Lung (tissue), 12 donors: Measurements from ENCODE around the gene C12orf75. TPM values are rescaled to one million over a fixed set of nuclear protein-coding genes. Genes with fewer than 3 reads are reported as not detected.
"Not testable (repeated sequence)": the region's sequence is repeated elsewhere in the genome, so short reads cannot be mapped to it uniquely, and the experiment has no call there.

ENCODE experiments used
- ATAC-seq: fragments of 200-7000 bp; cut with Tn5 transposase; one replicate; pipeline ENCODE4 v1.9.1; 2020; ENCODE audit warnings: moderate number of reproducible peaks; ENCODE audit not compliant: insufficient read depth, low FRiP score
- DNase-seq, 3 donors: peaks; one replicate each; pipeline ENCODE4 v3.0.0-alpha.2; 2013 to 2017
- H3K27ac ChIP-seq, 2 donors: one replicate each; pipeline ENCODE4 v1.5.1; 2013; ENCODE audit warnings: mild to moderate bottlenecking in 2 of 2, moderate library complexity in 2 of 2, control low read depth in 1 of 2, inconsistent platforms in 1 of 2, low read depth in 1 of 2, low read length in 1 of 2
- H3K27me3 ChIP-seq, 3 donors: one replicate each; pipeline ENCODE4 v1.5.1; 2013; ENCODE audit warnings: low read length in 2 of 3; ENCODE audit not compliant: control insufficient read depth in 3 of 3, insufficient read depth in 3 of 3
- H3K36me3 ChIP-seq, 4 donors: one replicate each; pipeline ENCODE4 v1.5.1; 2013; ENCODE audit warnings: low read length in 4 of 4, mild to moderate bottlenecking in 1 of 4, moderate library complexity in 1 of 4; ENCODE audit not compliant: control insufficient read depth in 4 of 4, insufficient read depth in 4 of 4
- H3K4me1 ChIP-seq, 5 donors: one replicate each; pipeline ENCODE4 v1.5.1; 2013; ENCODE audit warnings: low read length in 5 of 5, mild to moderate bottlenecking in 2 of 5, moderate library complexity in 1 of 5; ENCODE audit not compliant: control insufficient read depth in 5 of 5, insufficient read depth in 5 of 5
- H3K4me3 ChIP-seq: one replicate; pipeline ENCODE4 v1.5.1; 2013; ENCODE audit warnings: mild to moderate bottlenecking, control low read depth, moderate library complexity
- H3K9ac ChIP-seq, 2 donors: one replicate each; pipeline ENCODE4 v1.5.1; 2013; ENCODE audit warnings: low read length in 2 of 2, control low read depth in 1 of 2; ENCODE audit not compliant: insufficient read depth in 1 of 2
- H3K9me3 ChIP-seq, 4 donors: one replicate each; pipeline ENCODE4 v1.5.1; 2013; ENCODE audit warnings: low read length in 3 of 4, mild to moderate bottlenecking in 1 of 4, moderate library complexity in 1 of 4; ENCODE audit not compliant: control insufficient read depth in 4 of 4, insufficient read depth in 3 of 4
- CTCF ChIP-seq: IDR thresholded peaks from 2 replicates; pipeline ENCODE4 v1.5.1; 2012; ENCODE audit warnings: mild to moderate bottlenecking; ENCODE audit errors: control extremely low read depth, extremely low read depth
- WGBS, 2 donors: extraction: QIAGEN DNeasy Blood & Tissue Kit; methylation state at CpG; one replicate each; pipeline ENCODE4 v1.1.7; 2013; 5-methylcytosine and 5-hydroxymethylcytosine counted together
- polyA plus RNA-seq, 2 donors: library from polyadenylated mRNA; stranded (reverse); fragments of 200-250 nt; gene quantifications; one replicate each; pipeline ENCODE4 v1.2.1, GENCODE V29; 2013
- total RNA-seq, 2 donors: library from RNA; depleted of rRNA in 1 of 2; stranded (reverse); fragments of >200 nt in 1 of 2; gene quantifications; one replicate each; pipeline ENCODE4 v1.2.1, GENCODE V29; 2014 to 2021
- donor health status: control.
- donor health status: control.
- donor health status: Bipolar disorder and iron deficiency.
- donor health status: healthy.
- donor health status: DM: yes; HTN: yes; CAD: no.

Gene C12orf75
- total and polyA plus RNA-seq, 4 donors, result 7.0 to 26.7 (median 17.2) TPM

DNA sequence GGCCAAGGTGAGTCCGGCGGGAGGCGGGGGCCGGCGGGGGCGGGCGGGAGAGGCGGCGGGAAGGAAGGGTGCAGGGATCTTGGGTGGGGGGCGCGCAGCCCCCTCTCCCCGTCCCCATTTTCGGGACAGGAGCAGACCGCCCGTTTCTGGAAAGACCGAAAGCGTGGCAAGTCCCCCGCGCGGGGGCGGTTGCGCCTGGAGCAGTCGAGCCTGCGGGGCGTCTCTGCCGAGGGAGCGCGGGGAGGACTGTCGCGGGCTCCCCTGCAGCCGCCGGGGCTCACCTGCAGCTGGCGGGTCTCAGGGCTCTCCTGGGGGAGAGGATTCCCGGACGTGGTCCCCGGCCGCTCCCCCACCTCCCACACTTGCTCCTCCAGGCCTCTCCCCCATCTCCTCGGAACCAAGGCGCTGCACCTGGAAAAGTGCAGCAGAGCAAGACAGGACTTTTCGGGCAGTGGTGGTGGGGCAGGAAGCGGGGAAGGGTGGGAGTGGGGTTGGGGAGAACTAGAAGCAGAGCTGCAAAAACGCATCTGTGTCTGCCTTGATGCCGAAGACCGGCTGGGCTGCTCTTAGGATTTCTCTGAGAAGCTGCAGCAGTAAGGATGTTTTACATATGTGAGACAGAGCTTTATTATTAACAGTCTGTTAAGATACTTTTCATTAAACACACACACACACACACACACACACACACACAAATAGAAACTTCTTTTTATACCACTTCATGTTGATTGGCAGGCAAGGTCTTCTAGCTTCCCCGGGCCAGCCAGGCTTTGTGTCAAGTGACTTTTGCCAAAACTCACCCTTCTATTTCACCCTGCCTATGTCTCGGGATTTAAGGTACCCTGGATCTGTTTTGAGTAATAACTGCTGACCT lies 677 bp downstream of the C12orf75 start:
- no peak overlapping the region for H3K27ac ChIP-seq
- peak; percentile 13 for ATAC-seq
- DNase-seq, result peak; percentile 38 to 54 (median 39)

GRCh38 chr12:105331805-105332251 lies 1.3 kb downstream of the C12orf75 start:
- no peak overlapping the region for H3K4me3 ChIP-seq
- H3K9ac ChIP-seq, result no peak overlapping the region
- no peak for TF ChIP-seq CTCF
- H3K4me1 ChIP-seq, result peaks cover 0 to 12% (median 2%) of the 10 kb centered on the region in 5 donors
- no peak for DNase-seq
- no peak for ATAC-seq
- peaks cover 0 to 2% (median 0%) of the 10 kb centered on the region in 3 donors for H3K27me3 ChIP-seq
- no peaks in the 10 kb centered on the region for H3K9me3 ChIP-seq
- WGBS, 2 donors, result 70 to 74% methylated on average over 8 of the region's 8 CpGs
- H3K27ac ChIP-seq, result no peak overlapping the region
- H3K36me3 ChIP-seq, result no peaks in the 10 kb centered on the region

More for the DNA sequence above, 677 bp downstream of the C12orf75 start:
- WGBS, 2 donors, result 3 to 4% methylated on average over 31 to 46 of the region's 46 CpGs
- H3K27me3 ChIP-seq, result peaks cover 0 to 2% (median 0%) of the 10 kb centered on the region in 3 donors
- H3K4me3 ChIP-seq, result peak overlapping the region; percentile 53
- no peaks in the 10 kb centered on the region for H3K9me3 ChIP-seq
- peak overlapping the region in 1 of 2 donors; percentile 32 for H3K9ac ChIP-seq
- H3K4me1 ChIP-seq, result peaks cover 0 to 12% (median 2%) of the 10 kb centered on the region in 5 donors
- no peaks in the 10 kb centered on the region for H3K36me3 ChIP-seq
- TF ChIP-seq CTCF, result no peak

DNA sequence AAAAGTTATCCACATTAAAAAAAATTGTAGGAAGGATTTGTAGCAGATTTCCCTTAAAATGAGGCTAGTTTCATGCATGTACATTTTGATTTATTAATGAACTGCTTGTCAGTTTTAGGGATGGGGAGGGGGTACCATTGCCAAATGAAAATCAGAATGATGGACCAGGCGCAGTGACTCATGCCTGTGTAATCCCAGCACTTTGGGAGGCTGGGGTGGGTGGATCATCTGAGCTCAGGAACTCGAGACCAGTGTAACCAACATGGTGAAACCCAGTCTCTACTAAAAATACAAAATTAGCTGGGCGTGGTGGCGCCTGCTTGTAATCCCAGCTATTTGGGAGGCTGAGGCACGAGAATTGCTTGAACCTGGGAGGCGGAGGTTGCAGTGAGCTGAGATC lies 1.8 kb downstream of the C12orf75 start:
- not testable (repeated sequence) for H3K36me3 ChIP-seq, H3K27me3 ChIP-seq, DNase-seq, ATAC-seq, H3K27ac ChIP-seq, H3K4me3 ChIP-seq, H3K9me3 ChIP-seq, H3K9ac ChIP-seq
- H3K4me1 ChIP-seq, result peaks cover 0 to 12% (median 2%) of the 10 kb centered on the region in 5 donors
- 94 to 96% methylated on average over 6 of the region's 6 CpGs for WGBS, 2 donors

GRCh38 chr12:105332925-105333324 lies 2.4 kb downstream of the C12orf75 start:
- DNase-seq, result no peak
- no peaks in the 10 kb centered on the region for H3K36me3 ChIP-seq
- H3K27ac ChIP-seq, result no peak overlapping the region
- H3K27me3 ChIP-seq, result peaks cover 0 to 2% (median 0%) of the 10 kb centered on the region in 3 donors
- no peak for ATAC-seq
- H3K4me3 ChIP-seq, result no peak overlapping the region
- TF ChIP-seq CTCF, result no peak
- no peaks in the 10 kb centered on the region for H3K9me3 ChIP-seq
- no peak overlapping the region for H3K9ac ChIP-seq
- WGBS, 2 donors, result 72 to 94% methylated on average over 1 of the region's 1 CpG
- H3K4me1 ChIP-seq, result peaks cover 0 to 12% (median 2%) of the 10 kb centered on the region in 5 donors
